Measurements from ENCODE around the gene AEBP1.

- no peak for TF ChIP-seq POLR2AphosphoS5 (IDR thresholded peaks at IDR 0.05; ENCODE audit: low read depth, low read length)
- no peak for TF ChIP-seq TAF1 (IDR thresholded peaks at IDR 0.05; ENCODE audit: borderline replicate concordance, insufficient read depth, low read length)
These were observed 23.0 kb downstream of the AEBP1 start for GRCh38 chr7:44127161-44127560.
